Measurements from ENCODE around the gene MEG3. TPM values are rescaled to one million over a fixed set of nuclear protein-coding genes. Genes with fewer than 3 reads are reported as not detected.

MEG3 gene
- total RNA-seq, 3 donors from 2014 or later (not counting 1 experiment from before 2014, with no cell fraction given): 1.0 to 6.6 (median 1.9) TPM

DNA sequence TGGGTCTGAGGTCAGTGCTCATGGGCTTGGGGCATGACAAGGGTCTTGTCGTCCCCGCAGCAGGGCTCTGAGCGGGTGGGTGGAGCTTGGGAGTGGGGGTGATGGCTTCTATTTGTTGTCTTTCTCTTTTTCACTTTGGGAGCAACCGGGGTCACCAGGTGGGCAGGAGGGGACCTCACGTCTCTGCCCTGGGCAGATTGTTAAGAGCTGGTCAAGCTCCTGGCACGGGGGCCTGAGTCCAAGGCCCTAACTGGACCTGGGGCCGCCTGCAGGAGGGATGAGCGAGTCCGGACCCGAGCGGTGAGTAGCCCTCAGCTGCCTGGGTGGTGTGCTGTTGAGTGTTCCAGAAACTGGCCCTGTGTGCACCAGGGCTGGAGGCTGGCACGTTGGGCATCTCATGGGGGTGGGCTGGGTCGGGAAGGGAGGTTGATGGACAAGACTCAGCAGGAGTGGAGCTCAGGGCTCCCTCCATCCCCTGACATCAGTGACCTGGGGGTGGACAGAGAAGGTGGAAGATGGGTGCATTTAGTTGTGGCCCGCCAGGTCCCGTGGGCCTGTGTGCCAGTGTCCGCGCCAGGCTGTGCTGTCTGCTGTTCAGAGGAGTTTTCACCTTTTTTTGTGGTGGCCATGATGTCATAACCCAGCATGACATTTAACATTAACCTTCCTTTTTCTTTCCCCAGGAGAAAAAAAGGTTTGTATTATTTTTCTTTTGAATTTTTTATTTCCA lies 50.1 kb downstream of the MEG3 start:
- H3K9me3 Mint-ChIP-seq: no peaks in the 10 kb centered on the region
- WGBS (ENCODE audit: insufficient coverage): 90% methylated on average over 17 of the region's 17 CpGs
- TF ChIP-seq, protein P1, sequence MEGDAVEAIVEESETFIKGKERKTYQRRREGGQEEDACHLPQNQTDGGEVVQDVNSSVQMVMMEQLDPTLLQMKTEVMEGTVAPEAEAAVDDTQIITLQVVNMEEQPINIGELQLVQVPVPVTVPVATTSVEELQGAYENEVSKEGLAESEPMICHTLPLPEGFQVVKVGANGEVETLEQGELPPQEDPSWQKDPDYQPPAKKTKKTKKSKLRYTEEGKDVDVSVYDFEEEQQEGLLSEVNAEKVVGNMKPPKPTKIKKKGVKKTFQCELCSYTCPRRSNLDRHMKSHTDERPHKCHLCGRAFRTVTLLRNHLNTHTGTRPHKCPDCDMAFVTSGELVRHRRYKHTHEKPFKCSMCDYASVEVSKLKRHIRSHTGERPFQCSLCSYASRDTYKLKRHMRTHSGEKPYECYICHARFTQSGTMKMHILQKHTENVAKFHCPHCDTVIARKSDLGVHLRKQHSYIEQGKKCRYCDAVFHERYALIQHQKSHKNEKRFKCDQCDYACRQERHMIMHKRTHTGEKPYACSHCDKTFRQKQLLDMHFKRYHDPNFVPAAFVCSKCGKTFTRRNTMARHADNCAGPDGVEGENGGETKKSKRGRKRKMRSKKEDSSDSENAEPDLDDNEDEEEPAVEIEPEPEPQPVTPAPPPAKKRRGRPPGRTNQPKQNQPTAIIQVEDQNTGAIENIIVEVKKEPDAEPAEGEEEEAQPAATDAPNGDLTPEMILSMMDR (IDR thresholded peaks at IDR 0.05): no peak
- Histone ChIP-seq H3K36me3 (ENCODE audit: control insufficient read depth, insufficient read depth, low read length) (no peaks in the 10 kb centered on the region), H3K27me3 (ENCODE audit: control insufficient read depth, insufficient read depth, low read length) (no peaks in the 10 kb centered on the region), H3K9me3 (ENCODE audit: control insufficient read depth, insufficient read depth, low read length) (no peaks in the 10 kb centered on the region), H3K4me1 (ENCODE audit: control insufficient read depth, insufficient read depth, low read length) (no peaks in the 10 kb centered on the region), H3K4me3 (ENCODE audit: low read length) (no peak overlapping the region), H3K27ac (ENCODE audit: low read length) (no peak overlapping the region)
- intact Hi-C loops (cut with micrococcal nuclease): no loop called here
- no peak overlapping the region for H3K27ac Mint-ChIP-seq
- peaks cover 0 to 17% of the 10 kb centered on the region in 2 donors for H3K4me1 Mint-ChIP-seq
- DNase-seq: no peak
- ATAC-seq: no peak
- no peaks in the 10 kb centered on the region for H3K36me3 Mint-ChIP-seq
- H3K27me3 Mint-ChIP-seq (ENCODE audit: low read depth in 2 of 2): no peaks in the 10 kb centered on the region
- H3K4me3 Mint-ChIP-seq: no peak overlapping the region

DNA sequence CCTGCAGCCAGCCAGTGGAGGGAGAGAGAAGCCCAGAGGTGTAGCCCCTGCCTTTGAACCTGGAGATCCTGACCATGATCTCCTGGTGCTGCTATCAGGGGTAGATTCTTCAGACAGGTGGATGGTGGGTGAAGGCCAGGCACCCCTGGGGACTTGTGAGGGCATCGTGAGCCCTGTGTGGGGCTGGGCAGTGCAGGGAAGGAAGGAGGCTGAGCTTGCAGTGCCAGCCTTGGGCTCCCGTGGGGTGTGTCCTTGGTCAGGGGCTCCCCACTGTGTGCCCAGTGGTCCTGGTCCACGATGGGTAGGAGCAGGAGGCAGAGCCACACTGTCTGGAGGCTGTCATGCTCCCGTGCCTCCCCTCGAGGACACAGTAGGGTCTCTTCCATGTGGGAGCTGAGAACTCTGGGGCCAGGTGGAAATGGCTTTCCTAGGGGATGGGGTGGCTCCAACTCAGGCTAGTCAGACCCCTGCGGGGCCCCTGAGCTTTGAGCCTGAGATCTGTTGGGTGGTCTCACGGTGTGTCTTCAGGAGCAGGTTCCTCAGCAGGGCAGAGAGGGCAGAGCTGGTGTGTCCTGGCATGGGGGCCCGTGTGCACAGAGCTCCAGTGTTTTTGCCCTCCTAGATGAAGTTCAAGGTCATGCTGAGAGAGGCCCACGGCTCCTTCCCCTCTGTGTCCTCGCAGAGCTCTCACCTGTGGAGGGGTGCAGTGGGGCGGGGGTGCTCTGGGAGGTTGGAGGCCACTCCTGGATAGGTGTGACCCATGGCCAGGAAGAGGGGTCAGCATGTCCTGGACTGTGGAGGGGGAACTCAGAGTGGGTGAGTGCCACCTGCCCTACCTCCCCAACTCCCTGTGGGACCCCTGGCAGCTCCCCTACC lies 52.6 kb downstream of the MEG3 start:
- DNase-seq: no peak
- no peaks in the 10 kb centered on the region for H3K4me1 Mint-ChIP-seq
- no peaks in the 10 kb centered on the region for H3K27me3 ChIP-seq (ENCODE audit: control insufficient read depth, insufficient read depth, low read length)
- H3K27ac Mint-ChIP-seq: no peak overlapping the region
- no peak overlapping the region for H3K4me3 Mint-ChIP-seq
- H3K9me3 ChIP-seq (ENCODE audit: control insufficient read depth, insufficient read depth, low read length): no peaks in the 10 kb centered on the region
- H3K27ac ChIP-seq (ENCODE audit: low read length): no peak overlapping the region
- TF ChIP-seq, protein P1 (IDR thresholded peaks at IDR 0.05): no peak
- no peak for ATAC-seq
- no peaks in the 10 kb centered on the region for H3K9me3 Mint-ChIP-seq
- no peaks in the 10 kb centered on the region for H3K27me3 Mint-ChIP-seq (ENCODE audit: low read depth in 2 of 2)
- no peaks in the 10 kb centered on the region for H3K4me1 ChIP-seq (ENCODE audit: control insufficient read depth, insufficient read depth, low read length)
- intact Hi-C loops (cut with micrococcal nuclease): no loop called here
- no peaks in the 10 kb centered on the region for H3K36me3 Mint-ChIP-seq
- no peaks in the 10 kb centered on the region for H3K36me3 ChIP-seq (ENCODE audit: control insufficient read depth, insufficient read depth, low read length)
- H3K4me3 ChIP-seq (ENCODE audit: low read length): no peak overlapping the region
- WGBS (ENCODE audit: insufficient coverage): 80% methylated on average over 11 of the region's 11 CpGs

DNA sequence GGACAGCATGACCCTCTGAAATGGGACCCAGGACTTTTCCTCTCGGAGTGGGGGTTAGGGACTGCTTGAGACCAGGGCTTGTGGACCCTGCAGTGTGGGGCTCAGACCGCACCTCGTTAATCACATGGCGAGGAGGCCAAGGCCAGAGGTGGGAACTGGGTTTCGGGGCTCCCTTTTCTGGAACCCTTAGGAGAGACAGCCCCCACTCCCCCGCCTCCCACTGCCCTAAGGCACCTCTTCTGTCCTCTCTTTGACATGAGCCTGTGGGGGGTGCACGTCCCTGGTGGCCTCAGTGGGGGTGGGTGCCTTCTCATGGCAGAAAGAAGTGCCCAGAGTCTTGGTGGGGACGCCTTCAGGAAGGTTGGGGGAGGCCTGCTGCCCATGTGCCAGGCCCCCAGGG lies 53.3 kb downstream of the MEG3 start:
- ATAC-seq: no peak
- TF ChIP-seq, protein P1 (IDR thresholded peaks at IDR 0.05): no peak
- no peak overlapping the region for H3K27ac Mint-ChIP-seq

More for the DNA sequence above, 53.3 kb downstream of the MEG3 start:
- WGBS (ENCODE audit: insufficient coverage): 76% methylated on average over 8 of the region's 8 CpGs
- no peaks in the 10 kb centered on the region for H3K27me3 ChIP-seq (ENCODE audit: control insufficient read depth, insufficient read depth, low read length)
- Mint-ChIP-seq H3K9me3 (no peaks in the 10 kb centered on the region), H3K4me3 (no peak overlapping the region), H3K36me3 (no peaks in the 10 kb centered on the region), H3K27me3 (ENCODE audit: low read depth in 2 of 2) (no peaks in the 10 kb centered on the region), H3K4me1 (no peaks in the 10 kb centered on the region)
- H3K36me3 ChIP-seq (ENCODE audit: control insufficient read depth, insufficient read depth, low read length): no peaks in the 10 kb centered on the region
- no peak overlapping the region for H3K27ac ChIP-seq (ENCODE audit: low read length)
- DNase-seq: no peak
- no peaks in the 10 kb centered on the region for H3K9me3 ChIP-seq (ENCODE audit: control insufficient read depth, insufficient read depth, low read length)
- intact Hi-C loops (cut with micrococcal nuclease): no loop called here
- H3K4me3 ChIP-seq (ENCODE audit: low read length): no peak overlapping the region
- H3K4me1 ChIP-seq (ENCODE audit: control insufficient read depth, insufficient read depth, low read length): no peaks in the 10 kb centered on the region

Measured in natural killer cell (primary cell).